Middle frontal gyrus (tissue), 1 donor: ENCODE measurements around the gene GNMT.

Experiments
- DNase-seq: peaks from one replicate; pipeline ENCODE4 v3.0.0-alpha.2; 2015; ENCODE audit warnings: low spot score; ENCODE audit errors: extremely low spot score

The GNMT gene

GRCh38 chr6:43013097-43013842 is 52.7 kb downstream of the GNMT start:
- DNase-seq: no peak
